GM18505 (cell line): ENCODE results near the gene ALDH16A1.

ENCODE experiments used
- ATAC-seq: cut with Tn5 transposase; IDR thresholded peaks from one replicate; pipeline ENCODE4 v1.9.1; 2021; ENCODE audit not compliant: unreplicated experiment
- POLR2A ChIP-seq: IDR thresholded peaks from 4 replicates; pipeline ENCODE4 v1.6.1; 2011; ENCODE audit warnings: borderline replicate concordance; ENCODE audit not compliant: insufficient read depth, insufficient read length; ENCODE audit errors: extremely low read depth

Gene ALDH16A1

DNA sequence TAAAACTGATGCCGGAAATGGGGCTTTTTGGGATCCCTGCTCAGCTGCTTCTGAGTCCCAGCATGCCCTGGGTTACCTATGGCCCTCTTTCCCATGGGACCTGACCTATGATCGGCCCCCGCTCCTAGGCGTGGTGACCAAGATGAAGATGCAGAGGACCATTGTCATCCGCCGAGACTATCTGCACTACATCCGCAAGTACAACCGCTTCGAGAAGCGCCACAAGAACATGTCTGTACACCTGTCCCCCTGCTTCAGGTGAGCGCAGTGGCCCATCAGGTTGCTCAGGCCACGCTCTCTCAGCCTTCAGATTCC is 44.7 kb downstream of the ALDH16A1 start:
- no peak for ATAC-seq
- no peak for TF ChIP-seq POLR2A

- TF ChIP-seq POLR2A, result no peak
These were observed 45.5 kb downstream of the ALDH16A1 start for GRCh38 chr19:49498475-49498874.

GRCh38 chr19:49499030-49499670 is 46.1 kb downstream of the ALDH16A1 start:
- no peak for TF ChIP-seq POLR2A
- no peak for ATAC-seq

More at GRCh38 chr19:49498475-49498874, 45.5 kb downstream of the ALDH16A1 start:
- no peak for ATAC-seq

DNA sequence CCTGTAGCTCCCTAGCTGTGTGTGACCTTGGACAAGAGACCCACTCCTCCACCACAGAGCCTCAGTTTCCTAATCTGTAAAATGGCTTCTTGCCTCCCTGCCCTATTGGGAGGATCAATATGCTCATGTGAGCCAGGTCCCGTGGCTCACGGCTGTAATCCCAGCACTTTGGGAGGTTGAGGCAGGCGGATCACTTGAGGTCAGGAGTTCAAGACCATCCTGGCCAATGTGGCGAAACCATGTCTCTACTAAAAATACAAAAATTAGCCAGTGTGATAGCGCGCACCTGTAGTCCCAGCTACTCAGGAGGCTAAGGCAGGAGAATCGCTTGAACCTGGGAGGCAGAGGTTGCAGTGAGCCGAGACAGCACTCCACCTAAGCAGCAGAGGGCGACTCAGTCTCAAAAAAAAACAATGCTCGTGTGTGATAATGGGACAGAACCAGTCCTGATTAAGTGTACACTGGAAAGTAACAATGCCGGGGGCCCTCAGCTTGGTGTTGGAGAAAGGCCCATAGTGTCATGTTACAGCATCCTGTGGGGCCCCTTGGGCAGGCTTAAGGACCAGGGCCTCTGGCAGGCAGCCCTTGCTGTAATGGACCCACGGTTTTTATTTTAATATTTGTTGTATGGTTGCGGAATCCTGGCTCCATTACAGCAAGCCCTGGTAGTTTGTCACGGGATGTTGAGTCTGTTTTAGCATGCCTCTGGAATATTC is 50.0 kb downstream of the ALDH16A1 start:
- ATAC-seq, result no peak
- no peak for TF ChIP-seq POLR2A

DNA sequence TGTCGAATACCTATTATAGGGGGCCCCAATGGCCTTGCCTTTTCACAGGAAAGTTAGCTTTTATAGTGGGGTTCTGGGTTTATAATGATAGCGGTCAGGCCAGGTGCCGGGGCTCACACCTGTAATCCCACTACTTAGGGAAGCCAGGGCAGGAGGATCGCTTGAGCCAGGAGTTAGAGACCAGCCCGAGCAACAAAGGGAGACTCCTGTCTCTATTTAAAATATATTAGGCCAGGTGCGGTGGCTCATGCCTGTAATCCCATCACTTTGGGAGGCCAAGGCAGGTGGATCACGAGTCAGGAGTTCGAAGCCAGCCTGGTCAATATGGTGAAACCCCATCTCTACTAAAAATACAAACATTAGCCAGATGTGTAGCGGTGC is 50.5 kb downstream of the ALDH16A1 start:
- ATAC-seq, result no peak
- TF ChIP-seq POLR2A, result no peak

DNA sequence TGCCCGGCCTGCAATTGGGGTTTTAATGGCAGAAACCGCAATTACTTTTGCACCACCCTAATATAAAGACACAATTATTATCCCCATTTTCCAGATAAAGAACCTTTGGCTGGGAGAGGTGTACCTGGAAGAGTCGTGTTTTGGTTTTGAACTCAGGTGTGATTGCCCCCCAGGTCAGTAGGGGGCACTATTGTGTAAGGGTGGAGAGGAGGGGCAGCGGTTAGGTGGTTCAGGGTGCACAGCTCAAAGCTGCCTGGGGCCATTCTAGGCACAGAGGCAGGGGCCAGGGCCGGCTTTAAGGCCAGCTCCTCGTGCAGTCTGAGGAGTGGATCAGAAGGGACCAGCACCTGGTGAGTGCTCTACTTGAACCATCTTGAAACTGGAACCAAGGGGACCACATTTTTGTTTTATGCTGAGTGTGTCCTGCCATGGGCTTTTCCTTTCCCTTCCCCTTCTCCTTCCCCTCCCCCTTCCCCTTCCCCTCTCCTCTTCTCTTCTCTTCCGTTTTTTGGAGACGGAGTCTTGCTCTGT is 53.6 kb downstream of the ALDH16A1 start:
- no peak for TF ChIP-seq POLR2A
- ATAC-seq, result no peak

DNA sequence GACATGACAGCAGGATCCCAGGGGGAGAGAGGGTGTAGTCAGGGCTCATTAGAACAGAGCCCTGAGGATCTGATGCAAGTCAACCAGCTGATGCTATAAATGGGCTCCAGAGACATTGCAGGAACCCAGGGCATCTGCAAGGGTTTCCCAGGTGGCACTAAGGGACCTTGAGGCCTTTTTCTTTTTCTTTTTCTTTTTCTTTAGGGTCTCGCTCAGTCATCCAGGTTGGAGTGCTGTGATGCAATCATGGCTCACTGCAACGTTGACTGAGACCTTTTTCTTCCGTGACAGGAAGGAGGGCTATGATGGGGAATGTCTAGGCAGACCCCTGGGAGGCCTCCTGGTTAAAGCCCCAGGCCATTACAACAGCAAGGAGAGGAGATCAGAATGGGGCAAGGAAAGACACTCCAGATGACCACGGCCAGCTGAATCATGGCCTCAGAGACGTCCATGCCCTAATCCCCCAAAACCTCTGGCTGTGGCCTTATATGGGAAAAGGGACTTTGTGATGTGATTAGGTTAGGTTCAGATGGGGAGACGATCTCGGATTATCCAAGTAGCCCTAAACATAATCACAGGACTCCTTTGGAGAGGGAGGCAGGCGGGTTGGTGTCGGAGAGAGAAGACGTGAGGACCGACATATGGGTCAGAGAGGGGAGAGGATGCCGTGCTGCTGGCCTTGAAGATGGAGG is 54.9 kb downstream of the ALDH16A1 start:
- ATAC-seq, result no peak
- no peak for TF ChIP-seq POLR2A

DNA sequence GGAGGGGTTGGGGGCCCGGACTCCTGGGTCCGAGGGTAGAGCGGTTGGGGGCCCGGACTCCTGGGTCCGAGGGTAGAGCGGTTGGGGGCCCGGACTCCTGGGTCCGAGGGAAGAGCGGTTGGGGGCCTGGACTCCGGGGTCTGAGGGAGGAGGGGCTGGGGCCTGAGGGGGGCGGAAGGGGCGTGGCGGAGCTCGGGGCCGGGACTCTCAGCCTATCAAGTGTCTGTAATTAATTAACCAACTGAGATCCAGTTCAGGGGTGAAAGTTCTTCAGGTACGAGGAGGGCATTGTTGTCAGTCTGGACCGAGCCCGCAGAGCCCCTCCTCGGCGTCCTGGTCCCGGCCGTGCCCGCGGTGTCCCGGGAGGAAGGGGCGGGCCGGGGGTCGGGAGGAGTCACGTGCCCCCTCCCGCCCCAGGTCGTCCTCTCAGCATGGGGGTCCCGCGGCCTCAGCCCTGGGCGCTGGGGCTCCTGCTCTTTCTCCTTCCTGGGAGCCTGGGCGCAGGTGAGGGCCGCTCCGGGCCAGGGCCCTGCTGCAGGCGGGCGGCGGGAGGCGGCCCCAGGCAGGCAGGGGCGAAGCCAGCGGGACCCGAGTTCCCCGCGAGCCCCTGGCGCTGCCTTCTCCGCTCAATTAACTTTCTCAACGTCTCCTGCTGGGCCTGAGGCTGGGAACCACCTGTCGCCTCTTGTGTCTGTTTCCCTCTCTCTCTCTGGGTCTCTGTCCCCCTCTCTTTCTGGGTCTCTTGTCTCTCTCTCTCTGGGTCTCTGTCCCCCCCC is 60.1 kb downstream of the ALDH16A1 start:
- no peak for TF ChIP-seq POLR2A
- no peak for ATAC-seq

- no peak for ATAC-seq
- TF ChIP-seq POLR2A, result no peak
These were observed 60.7 kb downstream of the ALDH16A1 start for GRCh38 chr19:49513746-49514118.

DNA sequence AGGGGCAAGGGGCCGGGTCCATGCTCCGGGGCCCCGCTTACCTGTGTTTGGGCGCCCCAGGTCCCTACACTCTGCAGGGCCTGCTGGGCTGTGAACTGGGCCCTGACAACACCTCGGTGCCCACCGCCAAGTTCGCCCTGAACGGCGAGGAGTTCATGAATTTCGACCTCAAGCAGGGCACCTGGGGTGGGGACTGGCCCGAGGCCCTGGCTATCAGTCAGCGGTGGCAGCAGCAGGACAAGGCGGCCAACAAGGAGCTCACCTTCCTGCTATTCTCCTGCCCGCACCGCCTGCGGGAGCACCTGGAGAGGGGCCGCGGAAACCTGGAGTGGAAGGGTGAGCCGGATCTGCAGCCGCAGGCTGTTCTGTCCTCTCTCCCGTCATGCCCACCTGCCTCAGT is 61.1 kb downstream of the ALDH16A1 start:
- TF ChIP-seq POLR2A, result no peak
- ATAC-seq, result no peak

GRCh38 chr19:49515767-49516166 is 62.7 kb downstream of the ALDH16A1 start:
- no peak for ATAC-seq
- no peak for TF ChIP-seq POLR2A

DNA sequence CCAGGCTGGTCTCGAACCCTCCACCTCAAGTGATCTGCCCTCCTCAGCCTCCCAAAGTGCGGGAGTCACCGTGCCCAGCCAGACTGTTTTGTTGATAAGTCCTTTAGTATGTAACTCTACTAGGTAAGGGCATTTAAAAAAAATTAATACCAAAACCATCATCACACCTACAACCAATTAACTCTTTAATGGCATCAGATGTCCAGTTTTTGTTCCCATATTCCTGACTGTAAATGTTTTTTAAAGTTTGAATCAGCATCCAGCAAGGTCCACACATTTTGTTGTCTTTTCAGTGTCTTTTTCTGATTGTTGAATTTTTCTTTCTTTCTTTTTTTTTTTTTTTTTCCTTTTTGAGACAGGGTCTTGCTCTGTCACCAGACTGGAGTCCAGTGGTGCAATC is 65.0 kb downstream of the ALDH16A1 start:
- ATAC-seq, result no peak
- no peak for TF ChIP-seq POLR2A
